ENCODE data around the gene PARG.
"Not testable (repeated sequence)": the region's sequence is repeated elsewhere in the genome, so short reads cannot be mapped to it uniquely, and the experiment has no call there.

The PARG gene

DNA sequence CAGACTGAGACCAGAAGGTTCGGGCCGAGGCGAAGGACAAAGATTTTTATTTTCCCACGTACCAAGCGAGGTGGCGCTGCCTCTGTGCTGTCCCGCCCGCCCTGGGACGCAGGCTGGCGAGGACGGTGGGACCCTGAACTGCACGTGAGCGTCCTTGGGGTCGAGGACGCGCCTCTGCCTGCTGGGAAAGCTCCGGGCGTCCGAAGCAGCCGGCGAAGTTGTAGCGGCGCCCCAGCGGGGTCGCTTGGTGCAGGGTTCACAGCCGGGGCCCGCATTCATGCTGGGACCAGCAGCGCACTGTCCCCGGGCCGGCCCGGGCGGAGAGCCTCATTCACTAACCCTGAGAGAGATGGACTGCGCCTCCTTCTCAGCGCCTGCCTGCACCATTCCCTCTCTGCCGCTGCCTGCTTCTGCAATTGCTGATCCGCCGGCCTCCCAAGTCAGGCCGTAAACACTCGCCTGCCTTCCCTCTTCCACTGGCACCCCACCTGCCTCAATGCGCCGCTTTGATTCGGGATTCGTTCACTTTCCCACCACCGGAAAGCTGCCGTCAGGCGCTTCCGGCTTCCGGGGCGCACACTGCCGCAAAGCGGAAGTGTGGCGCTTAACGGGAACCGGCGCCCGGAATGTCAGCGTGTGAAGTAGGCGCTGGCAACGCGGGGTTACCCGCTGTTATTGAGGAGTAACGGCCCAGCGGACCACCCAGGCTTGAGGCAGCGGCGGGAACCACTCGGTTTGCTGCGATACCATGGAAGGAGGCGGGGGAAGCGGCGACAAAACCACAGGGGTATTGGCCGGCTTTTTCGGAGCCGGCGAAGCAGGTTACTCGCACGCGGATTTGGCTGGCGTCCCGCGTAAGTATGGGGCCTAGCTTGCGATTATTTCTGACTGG, at the start of gene PARG, which contains the start of gene TIMM23B:
TSS of gene PARG (minus strand) at position 581 of the 892 bp plus-strand sequence. CDS start at position 279, 302 bp downstream.
TSS of gene TIMM23B (plus strand) at position 607 of the 892 bp plus-strand sequence. CDS start at position 749, 142 bp downstream.
- peak; percentile 67 to 71 for DNase-seq

DNA sequence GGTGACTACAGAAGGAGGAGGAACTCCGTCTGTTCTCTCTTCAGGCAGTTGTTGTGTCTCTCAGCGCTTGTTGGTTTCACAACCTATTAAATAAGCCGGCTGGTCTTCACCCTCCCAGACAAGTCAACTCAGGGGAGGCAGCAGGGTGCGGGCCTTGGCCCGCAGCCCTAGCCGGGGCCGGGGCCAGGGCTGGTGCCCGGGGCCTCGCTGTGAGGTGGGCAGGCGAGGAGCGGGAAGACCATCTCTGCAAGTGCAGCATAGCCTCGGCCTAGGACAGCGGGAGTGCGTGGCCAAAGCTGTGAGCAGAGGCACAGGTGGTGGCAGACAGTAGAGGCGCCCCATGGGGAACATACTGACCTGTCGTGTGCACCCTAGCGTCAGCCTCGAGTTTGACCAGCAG, 46.5 kb upstream of the PARG start, which contains the start of gene AGAP6:
TSS of gene AGAP6 (plus strand) at position 31 of the 400 bp plus-strand sequence. CDS start at position 341, 310 bp downstream.
- DNase-seq: not testable (repeated sequence)

DNA sequence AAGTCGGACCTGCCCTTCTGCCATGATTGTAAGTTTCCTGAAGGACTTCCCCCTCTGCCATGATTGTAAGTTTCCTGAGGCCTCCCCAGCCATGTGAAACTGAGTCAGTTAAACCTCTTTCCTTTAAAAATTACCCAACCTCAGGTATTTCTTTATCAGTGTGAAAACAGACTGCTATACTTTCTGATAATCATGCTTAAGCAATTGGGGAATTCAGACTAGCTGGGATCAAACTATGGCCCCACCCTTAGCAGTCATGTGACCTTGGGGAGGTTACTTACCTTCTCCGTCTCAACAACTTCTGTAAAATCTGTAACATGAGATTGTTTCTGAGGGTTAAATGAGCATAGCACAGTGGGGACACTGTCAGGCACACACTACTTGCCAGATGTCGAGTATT, 45.4 kb upstream of the PARG start:
- DNase-seq: not testable (repeated sequence)

DNA sequence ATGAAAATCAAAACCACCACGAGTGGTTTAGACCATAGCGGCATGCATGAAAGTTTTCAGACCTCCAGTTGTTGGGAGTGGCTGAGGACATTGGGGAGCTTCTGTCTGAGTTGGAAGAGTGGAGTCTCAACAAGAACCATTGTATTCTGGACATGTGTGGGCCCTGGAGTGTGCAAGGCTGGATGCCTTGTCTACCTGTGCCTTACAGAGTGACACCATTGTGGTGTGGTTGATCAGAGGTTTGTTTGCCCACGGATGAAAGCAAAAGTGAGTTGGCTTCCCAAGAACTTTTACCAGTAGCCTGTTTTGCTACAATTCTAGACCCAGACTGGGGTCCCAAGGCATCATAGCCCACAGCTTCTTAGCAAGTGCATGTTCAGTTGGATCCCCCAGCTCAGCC, 35.9 kb upstream of the PARG start:
- not testable (repeated sequence) for DNase-seq

DNA sequence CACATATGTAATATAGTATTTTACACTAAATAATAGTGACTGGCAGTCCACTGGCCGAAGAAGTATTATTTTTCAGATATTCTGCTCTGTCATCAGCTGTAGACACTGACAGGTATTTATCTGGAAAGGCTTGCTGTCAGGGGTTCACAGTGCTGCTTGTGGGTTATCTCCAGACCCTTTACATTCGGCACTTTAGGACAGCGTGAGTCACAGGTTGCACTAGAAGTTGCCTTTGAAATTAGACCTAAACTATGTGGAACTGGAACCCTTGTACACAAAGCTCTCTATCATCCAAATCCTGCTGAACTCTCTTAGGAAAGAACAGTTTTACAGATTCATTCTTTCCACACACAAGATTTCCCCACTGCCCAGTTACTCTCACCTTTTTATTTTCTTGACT, 30.3 kb upstream of the PARG start:
- DNase-seq: not testable (repeated sequence)

DNA sequence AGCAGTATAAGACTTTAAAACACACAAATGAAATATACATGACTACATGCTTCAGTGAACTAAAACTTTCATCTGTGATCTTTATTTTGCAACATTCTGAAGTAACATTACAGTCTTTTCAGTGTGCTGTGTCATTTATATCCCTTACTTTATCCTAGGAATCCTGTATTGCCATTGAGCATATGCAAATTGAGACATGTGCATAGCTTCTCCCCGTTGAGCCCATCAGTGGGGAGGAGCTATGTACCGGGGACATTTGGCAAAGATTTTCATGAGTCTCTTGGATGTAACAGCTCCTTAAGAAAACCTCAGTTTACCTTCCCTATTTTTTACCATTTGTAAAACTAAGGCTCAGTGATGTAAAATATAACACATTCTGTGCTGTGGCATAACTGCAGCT, 29.6 kb upstream of the PARG start:
- DNase-seq: not testable (repeated sequence)

DNA sequence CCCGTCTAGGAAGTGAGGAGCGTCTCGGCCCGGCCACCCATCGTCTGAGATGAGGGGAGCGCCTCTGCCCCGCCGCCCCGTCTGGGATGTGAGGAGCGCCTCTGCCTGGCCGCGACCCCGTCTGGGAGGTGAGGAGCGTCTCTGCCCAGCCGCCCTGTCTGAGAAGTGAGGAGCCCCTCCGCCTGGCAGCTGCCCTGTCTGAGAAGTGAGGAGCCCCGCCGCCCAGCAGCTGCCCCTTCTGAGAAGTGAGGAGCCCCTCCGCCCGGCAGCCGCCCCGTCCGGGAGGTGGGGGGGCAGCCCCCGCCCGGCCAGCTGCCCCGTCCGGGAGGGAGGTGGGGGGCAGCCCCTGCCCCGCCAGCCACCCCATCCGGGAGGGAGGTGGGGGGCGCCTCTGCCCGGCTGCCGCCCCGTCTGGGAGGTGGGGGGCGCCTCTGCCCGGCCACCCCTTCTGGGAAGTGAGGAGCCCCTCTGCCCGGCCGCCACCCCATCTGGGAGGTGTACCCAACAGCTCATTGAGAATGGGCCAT, 28.6 kb upstream of the PARG start:
- DNase-seq: not testable (repeated sequence)

DNA sequence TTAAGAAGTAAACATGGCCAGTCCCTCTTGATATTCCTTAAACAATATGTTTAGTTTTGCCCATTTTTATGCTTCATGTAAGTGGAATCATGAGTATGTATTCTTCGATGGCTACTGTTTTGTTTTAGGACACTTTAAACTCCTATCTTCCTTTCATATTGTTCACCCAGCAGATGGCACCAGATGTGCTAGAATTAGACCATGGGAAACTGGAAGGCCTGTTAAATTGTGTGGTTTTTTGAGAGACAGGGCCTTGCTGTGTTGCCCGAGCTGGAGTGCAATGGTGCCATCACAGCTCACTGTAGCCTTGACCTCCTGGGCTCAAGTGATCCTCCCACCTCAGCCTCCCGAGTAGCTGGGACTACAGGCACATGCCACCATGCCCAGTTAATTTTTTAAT, 11.3 kb upstream of the PARG start:
- not testable (repeated sequence) for DNase-seq

DNA sequence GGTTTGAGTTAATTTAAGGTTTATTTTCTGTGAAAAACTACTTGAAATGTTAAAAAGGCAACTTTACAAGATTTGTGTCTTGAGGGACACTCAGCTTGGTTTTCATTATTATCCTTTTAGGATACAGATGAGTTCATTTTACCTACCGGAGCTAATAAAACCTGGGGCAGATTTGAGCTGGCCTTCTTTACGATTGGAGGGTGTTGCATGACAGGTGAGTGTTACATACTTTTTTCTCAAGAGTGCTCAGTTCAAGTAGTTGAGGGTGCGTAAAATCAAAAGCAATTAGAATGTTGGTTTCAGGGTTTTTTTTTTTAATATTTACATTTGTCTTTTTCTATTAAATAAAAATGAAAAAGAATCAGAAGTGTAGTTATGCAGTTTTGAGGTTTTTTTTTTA, 10.2 kb upstream of the PARG start:
- not testable (repeated sequence) for DNase-seq

DNA sequence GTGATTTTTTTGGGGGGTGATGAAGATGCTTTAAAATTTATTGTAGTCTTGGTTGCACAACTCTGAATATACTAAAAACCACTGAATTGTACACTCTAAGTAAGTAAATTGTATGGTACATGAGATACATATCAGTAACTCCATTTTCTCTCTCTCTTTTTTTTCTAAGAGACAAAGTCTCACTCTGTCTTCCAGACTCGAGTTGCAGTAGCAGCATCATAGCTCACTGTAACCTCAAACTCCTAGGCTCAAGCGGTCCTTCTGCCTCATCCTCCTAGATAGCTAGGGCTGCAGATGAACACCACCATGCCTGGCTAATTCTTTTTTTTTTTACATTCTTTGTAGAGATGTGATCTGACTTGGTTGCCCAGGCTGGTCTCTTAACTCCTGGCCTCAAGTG, 6.9 kb upstream of the PARG start:
- DNase-seq: not testable (repeated sequence)

DNA sequence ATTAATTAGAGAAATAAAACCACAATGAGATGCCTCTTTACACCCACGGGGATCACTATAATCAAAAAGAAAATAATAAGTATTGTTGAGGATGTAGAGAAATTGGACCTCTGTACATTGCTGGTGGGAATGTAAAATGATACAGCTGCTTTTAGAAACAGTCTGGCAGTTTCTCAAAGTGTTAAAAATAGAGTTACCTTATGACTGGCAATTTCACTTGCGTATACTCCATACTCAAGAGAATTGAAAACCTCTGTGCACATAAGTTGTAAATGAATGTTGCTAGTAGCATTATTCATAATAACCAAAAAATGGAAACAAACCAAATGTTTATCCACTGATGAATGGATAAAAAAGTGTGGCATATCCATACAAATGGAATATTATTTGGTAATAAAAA, 6.3 kb upstream of the PARG start:
- not testable (repeated sequence) for DNase-seq

DNA sequence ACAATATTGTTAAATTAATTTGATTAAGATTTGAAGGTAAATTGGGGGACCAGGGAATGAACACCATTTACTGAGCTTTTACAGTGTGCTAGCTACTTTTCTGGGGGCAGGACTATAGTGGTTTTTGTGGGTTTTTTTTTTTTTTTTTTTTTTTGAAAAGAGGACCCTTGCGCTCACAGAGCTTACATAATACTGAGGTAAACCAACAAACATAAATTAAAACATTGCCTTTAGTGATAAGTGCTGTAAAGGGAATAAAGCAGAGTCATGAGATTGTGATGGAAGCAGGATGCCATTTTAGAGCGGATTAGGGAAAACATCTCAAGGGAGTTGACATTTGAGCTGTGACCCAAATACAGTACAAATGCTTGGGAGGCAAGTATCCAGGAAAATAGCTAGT, 1.8 kb upstream of the PARG start:
- DNase-seq: not testable (repeated sequence)

DNA sequence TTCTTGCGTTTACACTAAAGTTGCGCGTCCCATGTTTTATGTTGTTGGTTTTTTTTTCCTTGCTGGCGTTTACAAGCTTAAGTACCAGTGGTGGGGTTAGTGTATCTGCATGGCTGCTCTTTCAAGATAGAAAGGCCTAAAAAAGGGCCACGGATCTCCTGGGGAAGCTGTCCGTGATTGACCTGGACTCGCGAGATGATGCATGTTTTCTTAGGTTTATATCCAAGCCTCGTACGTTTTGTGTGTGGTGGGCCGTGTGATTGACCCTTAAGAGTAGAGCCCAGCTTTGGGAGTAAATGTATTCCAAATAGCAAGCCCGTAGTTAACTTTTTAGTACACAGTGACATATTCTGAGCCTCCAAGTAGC, 495 bp upstream of the PARG start:
- DNase-seq: not testable (repeated sequence)

DNA sequence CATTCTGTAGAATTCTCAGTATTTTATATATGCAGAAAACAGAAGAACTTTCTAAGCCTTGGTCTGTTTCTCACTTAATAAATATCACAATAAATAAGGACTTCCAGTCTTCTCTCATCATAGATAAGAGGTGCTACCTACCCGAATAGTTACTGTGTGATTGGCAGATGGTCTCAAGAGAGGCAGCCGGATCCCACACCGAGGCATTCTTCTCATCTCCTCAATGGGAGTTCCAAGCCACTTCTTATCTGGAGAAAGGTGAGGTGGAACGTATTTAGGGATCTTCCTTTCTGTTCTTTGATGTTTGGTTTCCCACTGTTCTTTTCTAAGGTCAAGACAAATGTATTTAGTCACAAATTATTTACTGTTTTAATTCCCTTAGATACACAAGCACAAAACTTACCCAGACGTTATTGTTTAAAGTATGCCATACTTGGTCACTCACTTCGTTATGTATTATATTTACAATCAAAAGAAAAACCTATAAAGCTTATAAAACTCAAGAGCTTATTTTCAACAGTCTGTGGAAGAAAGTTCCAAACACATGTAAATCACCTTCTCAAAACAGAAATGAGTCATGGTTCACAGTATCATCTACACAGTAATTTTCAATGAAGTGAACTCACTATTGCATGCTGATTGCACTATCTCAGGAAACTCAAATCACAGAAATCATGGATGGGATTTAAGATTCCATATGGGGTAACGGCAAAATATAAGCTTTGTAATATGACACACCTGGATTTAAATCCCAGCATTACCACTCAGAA, 9.7 kb downstream of the PARG start:
- DNase-seq: not testable (repeated sequence)

DNA sequence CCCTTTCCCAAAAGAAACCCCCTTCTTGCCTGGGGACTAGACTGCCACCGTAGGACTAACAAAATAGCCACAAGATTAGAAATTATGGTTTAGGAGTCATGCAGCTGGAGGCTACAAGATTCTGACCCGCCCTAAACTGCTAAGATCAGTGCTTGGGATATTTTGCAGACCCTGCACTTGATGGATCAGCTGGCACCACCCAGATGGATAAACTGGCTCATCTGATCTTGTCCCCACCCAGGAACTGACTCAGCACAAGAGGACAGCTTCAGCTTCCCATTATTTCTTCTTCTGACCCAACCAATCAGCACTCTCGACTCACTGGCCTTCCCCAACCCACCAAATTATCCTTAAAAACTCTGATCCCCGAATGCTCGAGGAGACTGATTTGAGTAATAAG, 10.6 kb downstream of the PARG start:
- not testable (repeated sequence) for DNase-seq

DNA sequence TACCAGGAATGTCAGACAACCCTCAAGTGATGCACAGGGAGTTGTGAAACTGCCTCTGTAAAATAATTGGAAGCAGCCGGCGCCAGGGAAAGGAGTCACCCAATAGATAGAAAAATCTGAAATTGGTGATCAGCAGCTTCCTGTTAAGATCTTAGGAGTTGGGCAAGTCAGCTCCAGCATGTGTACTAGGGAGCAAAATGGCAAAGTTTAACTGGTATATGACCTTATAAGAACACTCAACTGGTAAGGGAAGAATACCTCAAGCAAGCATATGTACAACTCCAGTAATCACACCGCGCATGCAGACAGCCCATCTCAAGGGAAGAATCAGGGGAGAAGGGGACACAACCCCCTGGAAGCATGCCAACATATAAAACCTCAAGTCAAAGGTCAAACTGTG, 18.3 kb downstream of the PARG start:
- not testable (repeated sequence) for DNase-seq

DNA sequence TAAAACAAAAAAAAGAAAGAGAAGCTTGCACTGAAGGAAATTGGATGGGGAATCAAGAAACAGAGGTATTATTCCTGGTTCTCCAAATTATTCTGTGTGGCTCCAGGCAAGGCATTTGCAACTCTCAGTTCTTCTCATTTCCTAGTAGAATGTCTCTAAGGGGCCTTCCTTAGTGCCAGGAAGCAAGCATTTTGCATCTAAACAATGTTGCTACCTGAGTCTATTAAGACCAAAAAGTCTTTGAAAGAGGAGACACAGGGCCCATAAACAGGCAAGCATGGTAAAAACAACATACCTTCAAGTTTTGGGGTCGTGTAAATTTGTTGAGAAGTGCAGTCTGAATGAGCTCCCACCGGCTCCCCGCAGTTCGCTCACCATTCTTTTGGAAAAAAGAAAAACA, 19.8 kb downstream of the PARG start:
- not testable (repeated sequence) for DNase-seq

DNA sequence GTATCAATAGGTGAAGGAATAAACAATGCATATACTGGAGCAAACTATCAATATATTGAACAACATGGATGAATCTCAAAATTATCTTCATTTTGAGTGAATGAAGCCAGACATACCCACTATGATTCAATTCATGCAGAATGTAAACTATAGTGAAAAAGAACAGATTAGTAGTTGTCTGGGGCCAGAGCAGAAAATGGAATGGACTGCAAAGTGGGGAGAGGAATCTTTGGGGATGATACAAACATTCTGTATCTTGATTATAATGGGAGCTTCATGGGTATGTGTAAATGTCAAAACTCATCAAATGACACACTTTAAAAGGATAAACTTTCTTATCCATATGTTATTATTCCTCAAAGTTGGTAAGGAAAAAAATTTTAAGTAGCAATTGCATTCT, 23.9 kb downstream of the PARG start:
- DNase-seq: not testable (repeated sequence)

DNA sequence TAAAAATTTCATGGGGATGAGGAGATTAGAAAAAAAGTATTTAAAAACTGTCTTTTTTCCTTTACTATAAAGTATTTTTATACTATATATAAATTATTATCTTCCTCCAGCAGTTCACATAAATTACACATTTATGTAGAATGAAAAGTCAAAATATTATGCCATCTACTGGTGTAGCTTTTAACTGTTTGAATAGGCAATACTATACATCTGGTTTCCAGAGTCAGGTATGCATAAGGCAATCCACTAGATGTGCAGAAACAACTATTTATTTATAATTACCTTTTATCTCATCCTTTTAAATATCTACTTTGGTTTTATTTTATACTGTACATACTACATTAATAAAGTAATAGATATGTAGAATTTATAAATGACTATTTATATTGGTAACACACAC, 25.4 kb downstream of the PARG start:
- DNase-seq: not testable (repeated sequence)

DNA sequence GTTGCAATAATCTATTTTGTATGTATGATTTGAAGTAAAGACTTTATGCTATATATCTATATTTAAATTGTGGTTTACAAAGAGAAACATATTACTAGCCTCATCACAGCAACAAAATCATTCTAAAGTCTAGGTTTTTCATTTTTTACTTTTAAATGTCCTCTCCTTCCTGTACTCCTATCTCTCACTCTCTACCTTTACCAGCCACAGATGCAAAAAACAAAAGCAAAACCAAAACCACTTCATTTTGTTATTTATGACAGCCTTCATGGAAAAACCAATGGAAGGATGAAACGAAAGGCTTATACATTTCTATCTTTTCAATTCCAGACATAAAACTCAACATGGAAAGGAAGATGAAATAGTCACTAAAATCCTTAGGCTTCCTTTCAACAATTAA, 31.5 kb downstream of the PARG start:
- not testable (repeated sequence) for DNase-seq

DNA sequence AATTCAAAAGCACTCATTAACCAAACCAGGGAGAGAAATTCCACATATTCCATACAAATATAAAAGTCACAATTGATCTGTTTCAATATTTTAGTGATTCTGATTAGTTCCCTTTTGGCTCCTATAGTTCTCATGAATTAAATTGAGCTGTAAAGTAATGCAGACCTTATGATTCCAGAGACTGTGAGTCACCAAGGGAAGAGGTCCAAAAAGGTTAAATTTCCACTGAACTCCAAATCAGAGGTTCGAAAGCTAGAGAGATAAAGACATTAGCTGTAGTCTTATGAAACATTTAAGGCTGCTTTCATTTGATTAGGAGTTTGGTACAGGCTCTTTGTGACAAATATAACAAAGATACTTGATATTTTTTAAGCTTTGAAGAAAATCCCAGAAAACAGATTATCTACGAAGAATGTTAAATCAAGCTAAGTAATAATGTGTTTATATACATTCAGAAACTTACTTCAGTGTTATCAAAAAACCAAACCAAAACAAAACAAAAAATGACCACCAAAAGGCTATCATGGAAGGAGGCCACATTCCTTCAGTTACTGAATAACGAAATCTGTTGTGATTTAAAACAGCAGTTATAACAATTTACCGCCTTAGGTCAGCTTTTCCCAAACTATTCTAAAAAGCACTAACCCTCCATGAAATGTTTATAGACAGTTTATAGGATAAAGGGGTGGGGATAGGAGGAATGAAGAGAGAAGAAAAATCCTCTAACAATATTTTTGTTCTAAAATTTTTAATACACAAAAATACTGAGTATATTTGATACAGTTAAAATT, 33.3 kb downstream of the PARG start:
- not testable (repeated sequence) for DNase-seq

DNA sequence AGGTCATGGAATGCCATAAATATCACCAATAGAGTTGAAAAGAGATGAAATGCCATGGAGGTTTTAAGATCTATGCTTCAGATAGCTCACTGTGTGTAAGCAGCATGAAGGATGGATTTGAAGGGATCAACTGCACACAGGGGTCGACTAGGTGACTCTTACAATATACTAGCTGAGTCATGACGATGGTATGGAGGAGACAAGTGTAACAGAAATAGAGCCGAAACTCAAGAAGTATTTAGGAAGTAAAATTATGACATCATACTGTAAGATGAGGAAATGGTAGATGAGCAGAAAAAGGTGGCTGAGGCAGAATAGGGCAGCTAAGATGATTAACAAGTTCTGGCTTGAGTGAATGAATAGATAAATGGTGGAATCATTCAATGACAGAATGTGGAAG, 38.0 kb downstream of the PARG start:
- DNase-seq: not testable (repeated sequence)

Data from stimulated activated CD4-positive, alpha-beta T cell treated with anti-CD3 and anti-CD28 coated beads, Interleukin-2, amount 100 ng/mL, for 48 hours (primary cell).